ELF-1 (cell line): Measurements from ENCODE around the gene ZNF69.
A peak's percentile ranks its signal among the peaks of the same experiment; 100 is the strongest.
"Not testable (repeated sequence)": the region's sequence is repeated elsewhere in the genome, so short reads cannot be mapped to it uniquely, and the experiment has no call there.

ENCODE experiments used
- DNase-seq: peaks from one replicate; pipeline ENCODE4 v3.0.0-alpha.2; 2016; ENCODE audit warnings: low read depth, low spot score

ZNF69 gene

DNA sequence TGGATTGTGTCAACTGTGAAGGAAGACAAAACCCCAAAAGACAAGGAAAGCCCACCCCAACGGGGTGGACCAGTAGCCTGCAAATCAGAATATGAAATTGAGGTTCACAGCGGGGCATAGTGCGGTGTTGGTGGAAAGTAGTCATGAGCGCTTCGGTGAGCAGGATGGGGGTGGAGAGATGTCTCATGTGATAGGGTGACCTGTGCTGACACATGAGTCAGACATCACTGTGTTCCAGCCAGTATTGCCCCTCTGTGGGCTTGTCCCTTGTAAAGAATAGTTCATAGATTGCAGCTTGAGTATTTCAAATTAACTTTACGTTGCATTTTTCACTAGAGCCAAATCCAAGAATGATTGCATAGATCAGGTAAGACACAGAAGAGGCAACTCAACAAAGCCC lies 7.3 kb downstream of the ZNF69 start:
- no peak for DNase-seq

DNA sequence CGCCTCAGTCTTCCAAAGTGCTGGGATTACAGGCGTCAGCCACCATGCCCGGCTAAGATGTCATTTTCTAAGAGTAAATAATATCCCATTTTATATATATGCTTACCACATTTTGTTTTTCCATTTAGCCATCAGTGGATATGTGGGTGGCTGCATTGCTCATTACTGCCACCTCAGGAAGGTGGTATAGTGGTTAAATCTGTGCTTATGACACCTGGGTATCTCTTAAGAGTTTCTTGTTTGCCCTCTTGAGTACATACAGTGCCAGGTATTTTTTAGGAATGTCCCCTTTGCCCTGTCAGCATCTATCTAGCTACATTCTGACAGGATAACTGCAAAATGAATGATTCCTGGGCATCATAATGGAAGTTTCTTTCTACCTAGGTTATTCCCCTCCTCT lies 14.6 kb downstream of the ZNF69 start:
- DNase-seq, result no peak

DNA sequence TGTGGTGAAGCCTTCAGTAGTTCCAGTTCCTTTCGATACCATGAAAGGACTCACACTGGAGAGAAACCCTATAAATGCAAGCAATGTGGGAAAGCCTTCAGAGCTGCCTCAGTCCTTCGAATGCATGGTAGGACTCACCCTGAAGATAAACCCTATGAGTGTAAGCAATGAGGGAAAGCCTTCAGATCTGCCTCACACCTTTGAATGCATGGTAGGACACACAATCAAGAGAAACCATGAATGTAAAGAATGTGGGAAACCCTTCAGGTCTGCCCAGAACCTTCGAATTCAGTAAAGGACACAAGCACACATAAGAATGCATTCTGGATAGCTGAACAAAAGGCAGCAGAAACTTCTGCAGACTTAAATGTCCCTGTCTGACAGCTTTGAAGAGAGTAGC lies 18.3 kb downstream of the ZNF69 start:
- DNase-seq, result no peak

DNA sequence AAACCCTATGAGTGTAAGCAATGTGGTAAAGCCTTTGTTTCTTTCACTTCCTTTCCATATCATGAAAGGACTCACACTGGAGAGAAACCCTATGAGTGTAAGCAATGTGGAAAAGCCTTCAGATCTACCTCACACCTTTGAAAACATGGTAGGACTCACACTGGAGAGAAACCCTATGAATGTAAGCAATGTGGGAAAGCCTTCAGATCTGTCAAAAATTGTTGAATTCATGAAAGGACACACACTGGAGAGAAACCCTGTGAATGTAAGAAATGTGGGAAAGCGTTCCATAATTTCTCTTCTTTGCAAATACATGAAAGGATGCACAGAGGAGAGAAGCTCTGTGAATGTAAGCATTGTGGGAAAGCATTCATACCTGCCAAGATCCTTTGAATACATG lies 24.4 kb downstream of the ZNF69 start:
- not testable (repeated sequence) for DNase-seq

DNA sequence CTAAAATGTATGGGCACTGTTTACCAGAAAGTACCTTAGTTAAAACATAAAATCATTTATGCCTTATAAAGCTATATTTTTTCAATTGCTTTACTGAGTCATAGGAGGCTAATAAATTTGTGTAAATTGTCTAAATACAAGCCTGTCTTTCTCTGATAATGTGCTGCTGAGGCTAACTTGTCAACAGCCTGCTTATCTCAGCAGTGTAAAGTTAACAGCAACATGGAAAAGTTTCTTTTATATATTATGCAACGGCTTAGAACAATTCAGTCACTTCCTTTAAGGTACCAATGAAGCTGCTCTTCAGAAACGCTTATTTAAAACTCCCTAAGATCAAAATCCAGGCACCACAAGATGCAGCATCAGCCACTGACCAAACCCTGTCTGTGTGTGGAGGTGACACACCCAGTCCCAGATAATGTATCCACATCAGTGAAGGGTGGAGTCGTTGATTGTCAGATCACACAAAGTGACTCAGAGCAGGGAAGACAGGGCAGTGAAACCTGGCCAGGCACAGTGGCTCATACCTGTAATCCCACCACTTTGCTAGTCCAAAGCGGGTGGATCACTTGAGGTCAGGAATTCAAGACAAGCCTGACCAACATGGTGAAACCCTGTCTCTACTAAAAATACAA lies 27.0 kb downstream of the ZNF69 start:
- DNase-seq, result not testable (repeated sequence)

DNA sequence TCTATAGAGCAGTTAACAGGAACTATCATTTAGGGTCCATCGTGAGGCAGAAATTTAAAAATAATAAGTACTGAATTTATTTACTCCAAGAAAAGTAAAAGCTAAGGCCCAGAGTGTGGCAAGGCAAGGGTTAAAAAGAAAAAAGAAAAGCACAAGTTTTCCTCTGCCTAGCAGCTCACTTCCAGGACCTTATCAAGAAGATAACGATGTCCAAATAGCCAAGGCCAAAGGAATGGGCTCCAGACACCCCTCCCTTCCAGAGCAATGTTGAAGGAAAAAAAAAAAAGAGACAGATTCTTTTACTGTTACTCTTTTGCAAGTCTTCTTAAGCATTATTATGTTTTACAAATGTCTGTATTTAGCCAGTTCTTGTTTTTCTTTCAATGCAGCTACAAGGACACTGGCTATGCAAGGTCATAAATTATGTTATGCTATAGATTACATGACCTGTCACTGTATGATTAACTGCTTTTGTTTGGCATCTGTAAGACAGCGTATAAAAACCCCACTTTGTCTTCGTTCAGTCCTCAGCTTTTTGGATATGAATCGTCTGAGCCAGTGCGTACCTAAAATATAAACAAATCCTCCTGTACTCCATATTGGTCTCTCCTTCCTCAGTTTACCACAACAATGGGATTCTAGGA lies 34.4 kb downstream of the ZNF69 start:
- peak; percentile 2 for DNase-seq

DNA sequence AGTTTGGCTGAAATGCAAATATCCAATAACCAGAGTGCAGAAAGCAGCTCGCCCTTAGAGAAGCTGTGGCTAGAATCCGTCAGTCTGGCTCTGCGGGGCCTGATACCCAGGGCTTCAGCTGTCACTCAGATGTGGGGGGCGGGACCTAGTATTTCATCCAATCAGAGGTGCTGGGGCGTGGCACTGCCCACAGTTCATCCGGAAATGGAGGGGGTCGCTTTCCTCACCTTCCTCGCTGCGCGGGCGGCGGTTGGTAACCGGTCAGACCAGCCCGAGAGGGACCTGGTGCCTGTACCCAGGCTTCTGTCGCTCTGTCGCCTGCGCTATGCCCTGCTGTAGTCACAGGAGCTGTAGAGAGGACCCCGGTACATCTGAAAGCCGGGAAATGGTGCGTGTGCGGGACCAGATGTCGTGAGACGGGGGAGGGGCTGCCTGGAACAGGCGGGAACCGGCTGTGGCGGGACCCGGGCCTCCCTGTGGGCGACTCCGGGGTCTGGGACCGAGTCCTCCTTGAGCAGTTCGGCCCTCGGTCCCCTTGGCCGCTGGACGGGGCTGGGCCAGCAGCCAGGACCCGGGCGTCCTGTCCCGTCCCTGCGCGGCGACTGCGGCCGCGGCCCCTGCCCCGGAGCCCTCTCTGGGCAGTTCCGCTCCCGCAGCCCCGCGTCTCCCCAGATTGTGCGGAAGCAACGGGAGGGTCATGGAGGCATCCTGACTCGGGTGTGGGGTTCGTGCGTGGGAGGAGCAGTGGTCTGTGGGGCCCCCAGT lies 37.5 kb downstream of the ZNF69 start, which contains the start of gene ZNF700:
ZNF700 (plus strand) TSS at position 222 of the 765 bp plus-strand sequence; CDS start at position 326, 104 bp downstream.
- DNase-seq, result peak; percentile 97

DNA sequence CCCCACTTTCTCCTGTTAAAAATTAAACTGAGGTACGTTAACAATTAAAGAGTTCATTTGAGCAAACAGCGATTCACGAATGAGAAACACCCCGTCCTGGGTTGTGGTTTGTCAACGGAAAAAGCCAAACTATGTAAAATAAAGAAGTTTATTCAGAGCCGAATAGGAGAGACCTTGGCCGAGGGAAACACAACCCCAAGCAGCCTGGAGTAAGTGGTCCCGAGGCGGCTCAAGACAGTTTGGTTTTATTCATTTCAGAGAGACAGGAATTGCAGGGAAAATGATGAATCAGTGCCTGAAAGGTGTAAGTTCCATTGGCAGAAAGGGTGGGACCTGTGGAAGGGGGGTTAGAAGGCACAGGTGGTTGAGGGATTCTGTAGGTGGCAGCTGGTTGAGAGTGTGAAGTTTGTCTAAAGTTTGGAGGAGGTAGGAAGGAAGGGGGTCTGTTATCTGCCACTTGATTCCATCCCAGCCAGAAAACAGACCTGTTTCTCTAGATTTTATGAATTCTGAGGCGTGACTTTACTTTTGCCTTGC lies 38.1 kb downstream of the ZNF69 start:
- DNase-seq, result not testable (repeated sequence)

DNA sequence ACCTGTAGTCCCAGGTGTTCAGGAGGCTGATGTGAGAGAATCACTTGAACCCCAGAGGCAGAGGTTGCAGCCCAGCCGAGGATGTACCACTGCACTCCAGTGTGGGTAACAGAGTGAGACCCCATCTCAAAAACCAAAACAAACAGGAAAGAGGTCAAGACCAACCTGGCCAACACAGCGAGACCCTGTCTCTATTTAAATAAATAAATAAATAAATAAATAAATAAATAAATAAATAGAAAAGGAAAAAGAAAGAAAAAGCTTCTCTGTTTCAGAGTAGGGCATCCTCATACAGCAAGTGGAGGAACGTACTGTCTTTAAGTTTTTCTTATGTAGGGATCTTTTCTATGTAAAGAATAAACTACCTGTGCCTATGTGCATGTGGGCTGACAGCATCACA lies 39.6 kb downstream of the ZNF69 start:
- DNase-seq, result no peak

DNA sequence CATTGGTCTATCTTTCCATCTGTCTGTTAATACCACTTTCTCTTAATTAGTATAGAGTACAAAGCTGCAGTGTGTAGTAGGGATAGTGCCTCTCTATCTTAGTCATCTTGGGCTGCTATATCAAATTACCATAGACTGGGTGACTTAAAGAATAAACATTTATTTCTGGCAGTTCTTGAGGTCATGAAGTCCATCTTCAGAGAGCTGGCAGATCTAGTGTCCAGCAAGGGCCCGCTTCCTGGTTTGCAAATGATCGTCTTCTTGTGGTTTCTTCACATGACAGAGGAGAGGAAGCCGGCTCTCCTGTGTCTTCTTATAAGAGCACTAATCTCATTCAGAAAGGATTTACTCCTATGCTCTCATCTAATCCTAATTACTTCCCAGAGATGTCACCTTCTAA lies 43.5 kb downstream of the ZNF69 start:
- no peak for DNase-seq

DNA sequence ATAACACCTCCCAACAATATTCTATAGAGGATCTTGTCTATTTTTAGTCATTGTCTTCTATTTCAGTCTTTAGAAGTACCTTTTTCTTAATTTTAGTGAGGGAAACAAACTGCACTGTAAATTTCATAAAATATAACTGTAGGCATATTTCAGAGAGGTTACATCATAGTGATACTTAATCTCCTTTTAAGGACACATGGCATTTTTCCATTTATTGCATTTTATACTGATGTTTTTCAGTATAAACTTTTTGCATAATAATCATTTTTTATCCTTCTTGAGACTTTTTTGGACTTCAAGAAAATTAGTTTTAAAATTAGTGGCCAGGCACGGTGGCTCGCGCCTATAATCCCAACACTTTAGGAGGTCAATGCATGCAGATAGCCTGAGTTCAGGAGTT lies 43.9 kb downstream of the ZNF69 start:
- no peak for DNase-seq

DNA sequence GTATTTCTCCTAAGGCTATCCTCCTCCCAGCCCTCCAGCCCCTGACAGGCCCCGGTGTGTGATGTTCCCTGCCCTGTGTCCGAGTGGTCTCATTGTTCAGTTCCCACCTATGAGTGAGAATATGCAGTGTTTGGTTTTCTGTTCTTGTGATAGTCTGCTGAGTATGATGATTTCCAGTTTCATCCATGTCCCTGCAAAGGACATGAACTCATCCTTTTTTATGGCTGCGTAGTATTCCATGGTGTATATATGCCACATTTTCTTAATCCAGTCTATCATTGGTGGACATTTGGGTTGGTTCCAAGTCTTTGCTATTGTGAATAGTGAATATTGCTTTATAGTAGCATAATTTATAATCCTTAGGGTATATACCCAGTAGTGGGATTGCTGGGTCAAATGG lies 48.2 kb downstream of the ZNF69 start:
- DNase-seq, result not testable (repeated sequence)

DNA sequence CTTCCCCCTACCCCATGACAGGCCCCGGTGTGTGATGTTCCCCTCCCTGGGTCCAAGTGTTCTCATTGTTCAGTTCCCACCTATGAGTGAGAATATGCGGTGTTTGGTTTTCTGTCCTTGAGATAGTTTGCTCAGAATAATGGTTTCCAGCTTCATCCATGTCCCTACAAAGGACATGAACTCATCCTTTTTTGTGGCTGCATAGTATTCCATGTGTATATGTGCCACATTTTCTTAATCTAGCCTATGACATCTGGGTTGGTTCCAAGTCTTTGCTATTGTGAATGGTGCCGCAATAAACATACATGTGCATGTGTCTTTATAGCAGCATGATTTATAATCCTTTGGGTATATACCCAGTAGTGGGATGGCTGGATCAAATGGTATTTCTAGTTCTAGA lies 50.8 kb downstream of the ZNF69 start:
- DNase-seq, result not testable (repeated sequence)

DNA sequence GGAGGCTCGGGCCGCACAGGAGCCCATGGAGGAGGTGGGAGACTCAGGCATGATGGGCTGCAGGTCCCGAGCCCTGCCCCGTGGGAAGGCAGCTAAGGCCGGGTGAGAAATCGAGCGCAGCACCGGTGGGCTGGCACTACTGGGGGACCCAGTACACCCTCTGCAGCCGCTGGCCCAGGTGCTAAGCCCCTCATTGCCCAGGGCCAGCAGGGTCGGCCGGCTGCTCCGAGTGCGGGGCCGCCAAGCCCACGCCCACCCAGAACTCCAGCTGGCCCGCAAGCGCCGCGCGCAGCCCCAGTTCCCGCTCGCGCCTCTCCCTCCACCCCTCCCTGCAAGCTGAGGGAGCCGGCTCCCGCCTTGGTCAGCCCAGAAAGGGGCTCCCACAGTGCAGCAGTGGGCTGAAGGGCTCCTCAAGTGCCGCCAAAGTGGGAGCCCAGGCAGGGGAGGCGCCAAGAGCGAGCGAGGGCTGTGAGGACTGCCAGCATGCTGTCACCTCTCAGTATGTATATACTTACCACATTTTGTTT lies 53.8 kb downstream of the ZNF69 start:
- DNase-seq, result not testable (repeated sequence)

DNA sequence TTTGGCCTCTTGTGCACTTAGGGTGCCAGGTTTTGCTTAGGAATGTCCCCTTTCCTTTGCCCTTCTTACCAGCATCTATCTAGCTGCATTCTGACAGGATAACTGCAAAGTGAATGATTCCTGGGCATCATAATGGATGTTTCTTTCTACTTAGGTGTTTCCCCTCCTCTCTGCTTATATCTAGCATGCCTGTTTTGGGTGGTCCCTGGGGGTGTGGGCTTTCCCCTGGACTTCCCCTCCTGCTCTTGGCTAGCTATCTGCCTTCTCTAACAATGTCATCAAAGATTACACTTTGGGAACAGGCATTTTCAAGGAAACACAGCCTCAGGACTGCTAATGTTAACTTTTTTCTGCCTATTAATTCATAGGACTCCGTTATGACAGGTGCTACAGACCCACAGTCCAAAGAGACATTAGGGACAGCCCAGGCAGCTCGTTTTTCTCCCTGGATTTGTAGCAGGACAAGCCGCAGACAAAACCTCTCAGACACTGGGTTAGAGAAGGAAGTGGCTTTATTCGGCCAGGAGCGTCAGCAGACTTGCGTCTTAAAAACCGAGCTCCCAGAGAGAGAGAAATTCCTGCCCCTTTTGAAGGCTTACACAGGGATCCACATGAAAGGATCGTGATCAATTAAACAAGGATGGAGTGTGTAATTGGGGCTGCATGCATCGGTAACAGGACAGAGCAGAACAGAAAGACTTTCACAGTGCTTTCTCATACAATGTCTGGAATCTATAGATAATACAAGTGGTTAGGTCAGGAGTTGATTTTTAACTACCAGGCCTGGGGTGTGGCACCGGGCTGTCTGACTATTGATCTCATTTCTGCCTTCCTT lies 54.6 kb downstream of the ZNF69 start:
- DNase-seq, result no peak

DNA sequence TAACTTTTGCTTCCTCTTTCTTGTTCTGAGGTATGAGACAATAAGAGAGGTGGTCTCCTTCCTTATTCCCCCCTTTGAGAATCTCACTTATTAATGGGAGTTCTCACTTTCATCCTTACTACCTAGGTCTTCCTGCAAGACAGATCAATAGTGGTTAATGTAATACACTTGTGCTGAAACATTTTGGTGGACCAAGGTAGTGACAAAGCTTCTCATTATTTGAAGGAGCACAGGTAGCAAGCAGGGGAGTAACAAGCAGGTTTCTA lies 55.2 kb downstream of the ZNF69 start:
- no peak for DNase-seq

DNA sequence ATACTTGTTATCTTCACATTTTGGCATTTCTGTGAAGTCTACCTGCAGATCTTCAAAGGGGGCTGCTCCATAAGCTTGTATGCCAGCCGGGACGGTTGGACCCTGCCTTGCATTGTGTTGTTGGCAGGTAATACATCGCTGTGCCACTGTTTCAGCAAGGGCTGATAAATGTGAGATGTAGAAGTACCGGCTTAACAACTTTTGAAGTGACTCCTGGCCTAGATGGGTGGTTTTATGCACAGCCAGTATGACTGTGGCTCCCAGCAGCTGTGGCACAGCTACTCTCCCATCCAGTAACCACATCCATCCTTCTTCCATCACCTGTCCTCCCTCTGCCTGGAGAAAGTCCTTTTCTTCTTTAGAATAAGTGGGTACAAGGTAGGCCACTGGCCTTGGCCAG lies 57.1 kb downstream of the ZNF69 start:
- no peak for DNase-seq

DNA sequence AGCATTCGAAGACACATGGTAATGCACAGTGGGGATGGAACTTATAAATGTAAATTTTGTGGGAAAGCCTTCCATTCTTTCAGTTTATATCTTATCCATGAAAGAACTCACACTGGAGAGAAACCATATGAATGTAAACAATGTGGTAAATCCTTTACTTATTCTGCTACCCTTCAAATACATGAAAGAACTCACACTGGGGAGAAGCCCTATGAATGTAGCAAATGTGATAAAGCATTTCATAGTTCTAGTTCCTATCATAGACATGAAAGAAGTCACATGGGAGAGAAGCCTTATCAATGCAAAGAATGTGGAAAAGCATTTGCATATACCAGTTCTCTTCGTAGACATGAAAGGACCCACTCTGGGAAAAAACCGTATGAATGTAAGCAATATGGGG lies 61.1 kb downstream of the ZNF69 start:
- no peak for DNase-seq

DNA sequence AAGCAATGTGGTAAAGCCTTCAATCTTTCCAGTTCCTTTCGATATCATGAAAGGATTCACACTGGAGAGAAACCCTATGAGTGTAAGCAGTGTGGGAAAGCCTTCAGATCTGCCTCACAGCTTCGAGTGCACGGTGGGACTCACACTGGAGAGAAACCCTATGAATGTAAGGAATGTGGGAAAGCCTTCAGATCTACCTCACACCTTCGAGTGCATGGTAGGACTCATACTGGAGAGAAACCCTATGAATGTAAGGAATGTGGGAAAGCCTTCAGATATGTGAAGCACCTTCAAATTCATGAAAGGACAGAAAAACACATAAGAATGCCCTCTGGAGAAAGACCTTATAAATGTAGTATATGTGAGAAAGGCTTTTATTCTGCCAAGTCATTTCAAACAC lies 61.6 kb downstream of the ZNF69 start:
- peak; percentile 13 for DNase-seq

DNA sequence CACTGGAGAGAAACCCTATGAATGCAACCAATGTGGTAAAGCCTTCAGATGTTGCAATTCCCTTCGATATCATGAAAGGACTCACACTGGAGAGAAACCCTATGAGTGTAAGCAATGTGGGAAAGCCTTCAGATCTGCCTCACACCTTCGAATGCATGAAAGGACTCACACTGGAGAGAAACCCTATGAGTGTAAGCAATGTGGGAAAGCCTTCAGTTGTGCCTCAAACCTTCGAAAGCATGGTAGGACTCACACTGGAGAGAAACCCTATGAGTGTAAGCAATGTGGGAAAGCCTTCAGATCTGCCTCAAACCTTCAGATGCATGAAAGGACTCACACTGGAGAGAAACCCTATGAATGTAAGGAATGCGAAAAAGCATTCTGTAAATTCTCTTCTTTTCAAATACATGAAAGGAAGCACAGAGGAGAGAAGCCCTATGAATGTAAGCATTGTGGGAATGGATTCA lies 62.1 kb downstream of the ZNF69 start:
- DNase-seq, result not testable (repeated sequence)

DNA sequence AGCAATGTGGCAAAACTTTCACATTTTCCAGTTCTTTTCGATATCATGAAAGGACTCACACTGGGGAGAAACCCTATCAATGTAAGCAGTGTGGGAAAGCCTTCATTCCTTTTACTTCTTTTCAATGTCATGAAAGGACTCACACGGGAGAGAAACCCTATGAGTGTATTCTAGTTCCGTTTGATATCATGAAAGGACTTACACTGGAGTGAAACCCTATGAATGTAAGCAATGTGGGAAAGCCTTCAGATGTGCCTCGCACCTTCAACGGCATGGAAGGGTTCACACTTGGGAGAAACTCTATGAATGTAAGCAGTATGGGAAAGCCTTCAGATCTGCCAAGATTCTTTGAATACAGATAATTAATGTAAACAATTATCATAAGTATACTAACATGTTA lies 62.7 kb downstream of the ZNF69 start:
- no peak for DNase-seq
